Breast epithelium (tissue), 4 donors: ENCODE results near the gene RAPGEF4. TPM values are rescaled to one million over a fixed set of nuclear protein-coding genes. Genes with fewer than 3 reads are reported as not detected.

Experiments
- DNase-seq, 2 donors: peaks; one replicate each; pipeline ENCODE4 v3.0.0-alpha.2; 2019; ENCODE audit warnings: low spot score in 2 of 2
- H3K27ac ChIP-seq, 2 donors: fragments of 200-600 bp; sonication (generic) in 1 of 2; one replicate each; pipeline ENCODE4 v1.5.1; 2016 to 2019; ENCODE audit warnings: mild to moderate bottlenecking in 1 of 2
- H3K27me3 ChIP-seq, 2 donors: fragments of 200-600 bp; sonication (generic) in 1 of 2; one replicate each; pipeline versions ENCODE4 v1.5.1 to v1.6.0; 2017 to 2019; ENCODE audit warnings: control low read depth in 1 of 2, mild to moderate bottlenecking in 1 of 2
- H3K36me3 ChIP-seq: fragments of 200-600 bp; one replicate; pipeline ENCODE4 v1.5.1; 2019
- H3K4me1 ChIP-seq, 2 donors: fragments of 200-600 bp; sonication (generic); one replicate each; pipeline ENCODE4 v1.5.1; 2016 to 2019; ENCODE audit warnings: control low read depth in 1 of 2
- H3K4me3 ChIP-seq, 3 donors: fragments of 200-600 bp; sonication (generic); 1 replicate in 2 of 3; 2 replicates in 1 of 3; pipeline ENCODE4 v1.5.1; 2016 to 2019; ENCODE audit warnings: mild to moderate bottlenecking in 3 of 3, moderate library complexity in 2 of 3
- H3K9me3 ChIP-seq, 2 donors: fragments of 200-600 bp; sonication (generic) in 1 of 2; one replicate each; pipeline ENCODE4 v1.5.1; 2016 to 2019; ENCODE audit warnings: control low read depth in 1 of 2
- POLR2A ChIP-seq: fragments of 450-650 bp; IDR thresholded peaks from one replicate; pipeline ENCODE4 v1.6.1; 2016; ENCODE audit warnings: antibody characterized with exemption, mild to moderate bottlenecking, moderate library complexity
- POLR2AphosphoS5 ChIP-seq, 3 donors: sonication (generic); formaldehyde crosslinking; IDR thresholded peaks; one replicate each; pipeline ENCODE4 v1.6.1; 2017; ENCODE audit warnings: antibody characterized with exemption in 3 of 3
- intact Hi-C: fragments of 100-400 bp; cut with DNase I; formaldehyde crosslinking; loops from one replicate; pipeline ENCODE4 v1.15.1; 2023; ENCODE audit warnings: low total_unique reads
- total RNA-seq, 3 donors: library from RNA; depleted of rRNA; stranded (reverse); fragments of >200 nt; gene quantifications; one replicate each; pipeline ENCODE4 v1.1.0, GENCODE V29; 2016
- TF ChIP-seq, protein P1 (sequence below), 3 donors: fragments of 450-650 bp; IDR thresholded peaks; one replicate each; pipeline ENCODE4 v1.5.1; 2016 to 2017; ENCODE audit warnings: antibody characterized with exemption in 3 of 3, mild to moderate bottlenecking in 3 of 3, moderate library complexity in 3 of 3

RAPGEF4 gene
- total RNA-seq, 3 donors from 2014 or later: 7.7 to 12.8 (median 11.6) TPM

- no peaks in the 10 kb centered on the region for H3K4me1 ChIP-seq
- intact Hi-C loops: no loop called here
- DNase-seq: no peak
- peaks cover 5 to 7% of the 10 kb centered on the region in 2 donors for H3K9me3 ChIP-seq
- no peak for TF ChIP-seq POLR2A
- TF ChIP-seq POLR2AphosphoS5 (IDR thresholded peaks at IDR 0.05): no peak
- TF ChIP-seq, protein P1, sequence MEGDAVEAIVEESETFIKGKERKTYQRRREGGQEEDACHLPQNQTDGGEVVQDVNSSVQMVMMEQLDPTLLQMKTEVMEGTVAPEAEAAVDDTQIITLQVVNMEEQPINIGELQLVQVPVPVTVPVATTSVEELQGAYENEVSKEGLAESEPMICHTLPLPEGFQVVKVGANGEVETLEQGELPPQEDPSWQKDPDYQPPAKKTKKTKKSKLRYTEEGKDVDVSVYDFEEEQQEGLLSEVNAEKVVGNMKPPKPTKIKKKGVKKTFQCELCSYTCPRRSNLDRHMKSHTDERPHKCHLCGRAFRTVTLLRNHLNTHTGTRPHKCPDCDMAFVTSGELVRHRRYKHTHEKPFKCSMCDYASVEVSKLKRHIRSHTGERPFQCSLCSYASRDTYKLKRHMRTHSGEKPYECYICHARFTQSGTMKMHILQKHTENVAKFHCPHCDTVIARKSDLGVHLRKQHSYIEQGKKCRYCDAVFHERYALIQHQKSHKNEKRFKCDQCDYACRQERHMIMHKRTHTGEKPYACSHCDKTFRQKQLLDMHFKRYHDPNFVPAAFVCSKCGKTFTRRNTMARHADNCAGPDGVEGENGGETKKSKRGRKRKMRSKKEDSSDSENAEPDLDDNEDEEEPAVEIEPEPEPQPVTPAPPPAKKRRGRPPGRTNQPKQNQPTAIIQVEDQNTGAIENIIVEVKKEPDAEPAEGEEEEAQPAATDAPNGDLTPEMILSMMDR (IDR thresholded peaks at IDR 0.05): no peak
- H3K36me3 ChIP-seq: no peaks in the 10 kb centered on the region
- no peak overlapping the region for H3K27ac ChIP-seq
- H3K4me3 ChIP-seq: no peak overlapping the region
- H3K27me3 ChIP-seq: no peaks in the 10 kb centered on the region
These were observed 71.4 kb downstream of the RAPGEF4 start for GRCh38 chr2:172806996-172807395.

GRCh38 chr2:172808156-172808555 is 72.5 kb downstream of the RAPGEF4 start:
- Histone ChIP-seq H3K27ac (no peak overlapping the region), H3K9me3 (peaks cover 3 to 4% of the 10 kb centered on the region in 2 donors), H3K36me3 (no peaks in the 10 kb centered on the region), H3K4me1 (no peaks in the 10 kb centered on the region), H3K4me3 (no peak overlapping the region), H3K27me3 (no peaks in the 10 kb centered on the region)
- intact Hi-C loops: no loop called here
- no peak for DNase-seq
- TF ChIP-seq POLR2AphosphoS5 (IDR thresholded peaks at IDR 0.05) (no peak), POLR2A (no peak)
- TF ChIP-seq, protein P1 (IDR thresholded peaks at IDR 0.05): no peak

DNA sequence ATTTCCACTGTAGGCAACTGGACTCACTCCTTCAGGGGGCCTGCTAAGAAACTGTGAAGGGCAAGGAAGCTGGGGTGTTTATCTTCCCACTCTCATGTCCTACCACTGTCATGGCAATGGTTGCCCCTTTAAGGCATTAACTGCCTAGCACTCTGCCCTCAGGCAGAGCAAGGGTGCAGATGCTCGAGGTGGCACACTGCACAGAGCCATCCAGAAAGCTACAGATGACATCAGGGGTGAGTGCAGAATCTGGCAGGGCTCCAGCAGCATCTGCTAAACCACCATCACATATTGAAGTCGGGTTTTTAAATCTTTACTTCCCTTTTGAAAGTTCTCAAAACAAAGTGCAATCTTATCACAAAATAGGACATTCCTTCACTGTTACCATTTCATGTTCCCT is 75.4 kb downstream of the RAPGEF4 start:
- TF ChIP-seq POLR2A (no peak), POLR2AphosphoS5 (IDR thresholded peaks at IDR 0.05) (no peak)
- TF ChIP-seq, protein P1 (IDR thresholded peaks at IDR 0.05): no peak
- intact Hi-C loops: loop anchor here (5.0 kb wide), 1 partner anchor 456 kb away; no protein-coding TSS in a partner anchor

DNA sequence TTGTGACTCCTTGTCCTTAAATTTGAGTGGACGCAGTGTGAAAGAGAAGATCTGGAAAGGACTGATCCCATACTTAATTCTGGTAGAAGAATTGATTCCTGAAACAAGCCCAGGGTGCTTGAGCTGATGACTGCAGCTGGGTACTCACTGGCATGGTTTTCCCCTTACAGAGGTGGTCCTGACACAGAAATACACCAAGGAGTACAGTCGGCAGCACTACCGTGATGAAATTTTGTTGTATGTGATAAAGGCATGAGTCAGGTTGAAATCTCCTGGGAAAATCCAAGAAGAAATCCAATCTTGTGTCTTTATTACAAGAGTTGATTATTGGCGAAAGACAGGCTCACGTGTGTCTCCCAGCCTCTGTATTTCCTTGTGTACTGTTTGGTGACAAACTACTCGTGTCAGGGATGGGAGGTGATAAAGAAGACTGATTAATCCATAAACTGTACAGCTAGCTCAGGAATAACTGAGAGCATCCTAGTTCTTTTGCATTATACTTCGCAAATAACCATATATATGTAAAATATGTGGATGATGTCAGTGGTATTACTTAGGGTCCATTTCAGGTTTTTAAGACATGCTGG is 76.6 kb downstream of the RAPGEF4 start:
- Histone ChIP-seq H3K4me1 (no peaks in the 10 kb centered on the region), H3K9me3 (no peaks in the 10 kb centered on the region), H3K4me3 (no peak overlapping the region), H3K27me3 (no peaks in the 10 kb centered on the region), H3K27ac (no peak overlapping the region), H3K36me3 (no peaks in the 10 kb centered on the region)
- intact Hi-C loops: loop anchor here (2.0 to 5.0 kb wide), 2 partner anchors 119 to 455 kb away; no protein-coding TSS in a partner anchor
- DNase-seq: no peak
- TF ChIP-seq POLR2A (no peak), POLR2AphosphoS5 (IDR thresholded peaks at IDR 0.05) (no peak)
- TF ChIP-seq, protein P1 (IDR thresholded peaks at IDR 0.05): no peak

More for the DNA sequence above, 75.4 kb downstream of the RAPGEF4 start:
- H3K27me3 ChIP-seq: no peaks in the 10 kb centered on the region
- no peaks in the 10 kb centered on the region for H3K9me3 ChIP-seq
- H3K36me3 ChIP-seq: no peaks in the 10 kb centered on the region
- no peak overlapping the region for H3K27ac ChIP-seq
- no peak overlapping the region for H3K4me3 ChIP-seq
- no peak for DNase-seq
- no peaks in the 10 kb centered on the region for H3K4me1 ChIP-seq

DNA sequence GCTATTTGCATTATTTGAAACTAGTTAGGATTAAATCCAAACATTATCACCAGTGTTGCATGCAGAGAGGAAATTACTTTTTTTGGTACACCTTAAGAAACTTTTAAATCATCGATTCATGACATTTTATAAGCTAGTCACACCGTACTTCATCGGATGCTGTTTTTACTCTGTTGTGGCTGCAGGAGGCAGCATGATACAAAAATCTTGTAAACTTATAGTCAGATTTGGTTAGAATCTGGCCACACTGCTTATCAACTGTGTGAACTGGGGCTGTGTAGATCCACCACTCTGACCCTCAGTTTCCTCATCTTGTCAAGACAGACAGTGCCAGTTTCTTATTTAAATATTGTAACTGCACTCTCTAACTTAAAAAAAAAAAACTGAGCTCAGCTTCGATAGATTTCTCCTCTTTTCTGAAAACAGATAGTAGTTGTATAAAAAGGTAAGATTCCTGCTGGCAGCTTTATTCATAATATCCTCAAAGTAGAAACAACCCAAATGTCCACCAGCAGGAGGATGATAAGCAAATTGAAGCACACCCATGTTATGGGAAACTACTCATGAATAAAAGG is 77.8 kb downstream of the RAPGEF4 start:
- Histone ChIP-seq H3K36me3 (no peaks in the 10 kb centered on the region), H3K4me1 (no peaks in the 10 kb centered on the region), H3K9me3 (no peaks in the 10 kb centered on the region), H3K27ac (no peak overlapping the region), H3K4me3 (no peak overlapping the region), H3K27me3 (no peaks in the 10 kb centered on the region)
- DNase-seq: no peak
- TF ChIP-seq POLR2AphosphoS5 (IDR thresholded peaks at IDR 0.05): no peak
- TF ChIP-seq, protein P1 (IDR thresholded peaks at IDR 0.05): peak in 1 of 3 donors; percentile 24
- intact Hi-C loops: loop anchor here (2.0 to 5.0 kb wide), 2 partner anchors 117 to 454 kb away; no protein-coding TSS in a partner anchor
